HG03558 (cell line): Measurements from ENCODE around the gene FAM50B.

Experiments
- ATAC-seq: cut with Tn5 transposase; IDR thresholded peaks from one replicate; pipeline ENCODE4 v1.9.1; 2021; ENCODE audit warnings: moderate number of reproducible peaks; ENCODE audit not compliant: unreplicated experiment; ENCODE audit errors: extremely low read depth

The FAM50B gene

DNA sequence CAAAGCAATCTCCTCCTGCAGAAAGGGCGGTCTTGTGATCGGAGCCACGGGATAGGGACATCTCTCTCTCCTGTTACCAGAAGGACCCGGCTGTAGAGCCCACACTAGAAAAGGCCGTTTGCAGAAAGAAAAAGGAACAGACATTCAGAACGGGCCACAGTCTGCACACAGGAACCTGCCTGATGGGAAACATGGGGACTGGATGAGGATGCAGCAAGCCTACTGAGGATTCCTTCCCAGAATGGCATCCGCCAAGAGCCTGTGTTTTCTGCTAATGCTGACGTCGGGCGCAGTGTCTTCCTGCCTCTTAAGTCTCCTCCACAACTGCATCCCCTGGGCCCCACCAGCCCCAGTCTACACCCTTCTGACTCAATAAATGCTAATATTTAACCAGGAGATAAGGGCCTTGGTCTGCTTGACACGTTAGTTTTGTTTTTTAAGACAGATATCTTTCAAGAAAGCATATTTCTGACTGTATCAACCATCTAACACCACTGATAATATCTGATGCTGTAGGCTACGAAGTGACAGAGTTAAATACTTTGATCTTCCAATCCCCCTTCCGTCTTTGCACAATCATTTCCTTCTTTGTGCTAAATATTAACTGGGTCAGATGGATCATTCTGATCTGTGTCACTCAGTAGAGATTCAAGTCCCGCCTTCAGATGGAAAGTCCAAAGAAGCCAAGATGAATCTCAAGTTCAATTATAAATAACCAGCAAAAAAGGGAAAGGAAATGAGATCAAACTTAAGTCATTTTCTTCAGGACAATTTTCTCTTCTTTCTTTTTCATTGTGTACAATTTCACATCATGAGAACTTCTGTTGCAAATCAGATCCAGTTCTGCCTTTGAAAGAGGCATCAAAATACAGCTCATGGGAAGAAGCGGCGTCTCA, 20.7 kb downstream of the FAM50B start:
- no peak for ATAC-seq

DNA sequence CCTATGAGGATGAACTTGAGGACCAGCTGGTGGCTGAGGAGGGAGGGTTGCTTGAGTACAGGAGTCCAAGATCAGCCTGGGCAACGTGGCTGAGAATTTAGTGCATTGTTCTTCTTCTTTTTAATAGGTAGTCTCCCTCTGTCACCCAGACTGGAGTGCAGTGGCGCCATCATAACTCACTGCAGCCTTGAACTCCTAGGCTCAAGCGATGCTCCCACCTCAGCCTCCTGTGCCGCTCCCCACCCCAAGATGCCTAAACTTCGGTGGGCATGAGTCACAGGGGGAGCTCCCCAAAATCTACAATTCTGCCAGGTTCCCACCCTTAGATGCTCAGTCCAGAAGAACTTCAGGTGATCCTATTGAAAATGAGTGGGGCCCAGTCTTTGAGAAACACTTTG, 21.4 kb downstream of the FAM50B start:
- no peak for ATAC-seq

DNA sequence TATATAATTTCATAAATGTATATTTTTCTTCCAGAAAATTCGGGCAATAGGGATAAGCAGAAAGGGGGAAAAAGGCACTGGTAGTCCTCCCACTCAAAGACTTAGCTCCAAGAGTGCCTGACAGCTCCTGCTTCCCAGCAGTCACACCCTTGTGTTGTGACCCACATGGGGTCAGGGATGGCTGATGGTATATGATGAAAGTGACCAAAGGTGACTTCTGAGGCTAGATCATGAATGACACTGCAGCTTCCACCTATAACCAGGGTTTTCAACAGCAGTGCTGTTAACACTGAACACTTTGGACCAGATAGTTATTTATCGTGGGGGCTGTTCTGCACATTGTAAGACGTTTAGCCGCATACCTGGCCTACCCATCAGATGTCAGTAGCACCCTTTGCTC, 22.3 kb downstream of the FAM50B start:
- ATAC-seq = no peak

DNA sequence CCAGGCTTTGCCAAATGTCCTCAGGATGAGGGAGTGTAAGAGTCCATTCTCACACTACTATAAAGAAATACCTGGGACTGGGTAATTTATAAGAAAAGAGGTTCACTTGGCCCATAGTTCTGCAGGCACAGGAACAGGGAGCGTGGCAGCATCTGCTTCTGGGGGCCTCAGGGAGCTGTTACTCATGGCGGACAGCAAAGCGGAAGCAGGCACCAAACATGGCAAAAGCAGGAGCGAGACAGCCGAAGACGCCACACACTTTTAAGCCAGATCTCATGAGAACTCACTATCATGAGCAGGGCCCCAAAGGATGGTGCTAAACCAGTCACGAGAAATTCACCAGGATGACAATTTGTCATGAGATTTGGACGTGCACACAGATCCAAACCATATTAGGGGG, 22.8 kb downstream of the FAM50B start:
- ATAC-seq = no peak

DNA sequence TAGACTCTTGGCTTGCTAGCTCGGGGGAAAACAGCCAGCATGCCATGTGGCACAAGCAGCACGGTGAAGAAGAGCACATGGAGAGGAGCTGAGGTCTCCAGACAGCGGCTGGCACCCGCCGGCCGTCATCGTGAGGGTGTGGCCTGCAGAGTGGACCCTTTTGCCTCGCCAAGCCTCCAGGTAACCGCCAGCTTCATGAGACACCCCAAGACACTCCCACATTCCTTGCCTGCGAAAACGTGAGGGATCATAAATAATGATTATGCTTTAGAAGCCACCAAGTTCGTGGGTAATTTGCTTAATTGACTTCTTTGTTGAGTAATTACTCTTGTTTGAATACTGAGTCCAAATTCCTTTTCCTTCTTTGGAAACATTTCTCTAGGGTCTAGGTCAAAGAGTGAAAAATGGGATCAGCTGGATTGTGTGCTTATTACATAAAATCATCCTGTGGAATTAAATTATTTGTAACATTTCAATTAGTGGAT, 23.2 kb downstream of the FAM50B start:
- ATAC-seq = no peak

DNA sequence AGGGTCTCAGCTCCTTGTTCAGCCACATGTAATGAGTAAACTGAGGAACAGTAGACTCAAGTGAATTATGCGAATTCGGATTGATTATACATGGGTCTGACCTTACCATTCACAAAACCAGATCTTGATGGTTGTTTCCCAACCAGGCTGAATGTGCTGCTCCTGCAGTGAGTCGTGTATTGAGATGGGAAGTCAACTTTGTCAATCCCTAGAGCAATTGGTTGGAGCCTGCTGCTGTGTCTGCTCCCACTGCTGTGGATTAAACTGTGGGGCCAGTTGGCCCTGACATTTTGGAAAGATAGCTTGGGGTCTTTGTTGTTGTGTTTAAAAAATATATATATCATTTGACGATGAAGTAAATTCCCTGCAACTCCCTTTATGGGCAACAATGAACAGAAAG, 23.9 kb downstream of the FAM50B start:
- no peak for ATAC-seq

DNA sequence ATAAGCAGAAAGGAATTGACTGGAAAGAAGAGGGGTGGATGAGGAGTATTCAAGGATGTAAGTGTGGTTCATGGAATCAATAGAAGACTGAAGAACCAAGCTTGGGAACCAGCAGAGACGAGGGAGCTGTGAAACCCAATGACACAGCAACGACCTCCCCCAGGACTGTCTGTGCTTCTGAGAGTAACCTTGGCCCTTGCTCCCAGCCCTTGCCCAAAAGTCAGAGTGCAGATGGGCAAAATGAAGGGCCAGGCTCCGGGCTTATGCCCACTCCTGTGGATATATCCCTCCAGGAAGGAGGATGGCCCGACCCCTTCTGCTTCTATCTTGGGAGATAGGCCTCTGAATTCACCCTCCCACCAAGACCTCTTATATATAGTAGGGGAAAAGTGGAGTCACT, 24.9 kb downstream of the FAM50B start:
- ATAC-seq = no peak

DNA sequence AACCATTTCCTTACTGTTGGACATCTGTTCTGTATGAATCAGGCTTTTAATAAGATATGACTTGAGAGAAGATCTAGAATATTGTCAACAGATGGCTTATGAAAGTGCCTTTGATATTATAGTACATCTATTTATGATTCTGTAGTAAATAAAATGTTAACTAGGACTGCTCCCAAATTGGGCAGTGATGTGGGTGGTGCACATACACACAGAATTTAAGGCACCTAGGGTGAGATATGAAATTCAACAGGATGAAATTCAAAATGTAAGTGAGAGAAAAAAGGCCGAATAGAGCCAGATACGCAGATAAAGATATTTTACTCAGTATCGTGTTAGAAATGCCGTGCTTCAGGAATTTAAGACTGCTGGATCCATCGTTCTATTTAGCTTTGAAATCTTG, 26.3 kb downstream of the FAM50B start:
- ATAC-seq = no peak

DNA sequence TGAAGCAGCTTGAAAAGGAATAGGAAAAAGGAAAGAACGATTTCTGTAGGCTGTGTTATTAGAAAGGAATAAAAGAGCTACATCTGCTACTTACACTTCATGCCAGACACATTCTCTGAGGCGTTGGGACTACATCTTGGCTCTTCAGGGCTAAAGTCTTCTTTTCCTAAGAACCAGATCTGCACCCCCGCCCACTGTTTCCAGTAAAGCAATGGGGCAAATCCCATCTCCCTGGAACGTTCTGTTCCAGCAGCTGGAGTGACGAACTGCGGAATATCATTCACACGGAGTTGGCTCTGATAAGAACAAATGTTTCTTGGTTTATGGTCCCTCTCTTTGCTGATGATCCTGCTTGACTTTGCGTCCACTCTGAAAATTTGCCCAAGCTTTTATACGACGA, 26.9 kb downstream of the FAM50B start:
- ATAC-seq = no peak

DNA sequence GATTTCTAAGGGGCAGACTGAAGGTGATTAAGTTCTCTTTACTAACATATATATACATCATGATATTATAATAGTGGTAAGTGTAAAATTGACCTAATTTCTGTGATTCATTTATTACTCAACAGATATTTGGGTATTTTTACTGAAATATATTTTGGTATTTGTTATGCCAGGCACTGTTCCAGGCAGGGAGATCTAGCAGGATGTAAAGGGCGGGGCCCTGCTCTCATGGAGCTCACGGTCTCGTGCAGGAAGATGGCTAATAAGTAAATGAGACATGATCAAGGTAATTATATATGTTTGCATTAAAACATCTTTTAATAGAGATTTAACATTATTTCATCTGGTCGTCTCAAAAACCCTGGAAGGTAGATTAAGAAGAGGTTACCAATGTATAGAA, 27.7 kb downstream of the FAM50B start:
- no peak for ATAC-seq

DNA sequence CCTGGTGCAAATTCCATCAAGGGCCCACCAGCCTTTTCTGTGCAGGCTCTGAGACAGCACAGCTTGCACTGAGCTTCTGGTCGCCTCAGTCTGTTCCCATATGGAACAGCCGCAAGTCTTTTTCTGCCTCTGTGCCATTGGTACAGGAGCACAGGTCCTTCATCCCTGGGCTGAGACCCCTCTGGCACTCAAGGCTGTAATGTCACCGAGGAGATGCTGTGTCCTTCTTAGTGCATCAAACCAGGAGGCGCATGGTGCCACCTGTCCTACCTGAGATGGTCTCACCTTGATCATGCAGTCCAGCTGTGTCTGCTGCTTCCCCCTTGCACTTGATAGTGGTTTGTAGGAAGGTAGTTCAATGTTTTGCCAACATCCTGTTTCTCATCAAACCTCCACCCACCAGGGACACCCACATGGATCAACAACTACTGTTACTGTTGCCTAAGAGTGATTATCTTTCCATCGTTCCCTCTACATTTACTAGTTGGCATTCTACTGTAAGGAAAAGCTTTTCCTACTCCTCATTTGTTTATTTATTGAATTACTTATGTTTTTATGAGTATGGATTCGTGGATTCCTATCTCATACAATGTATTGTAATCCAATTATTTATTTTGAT, 29.0 kb downstream of the FAM50B start:
- ATAC-seq = no peak

DNA sequence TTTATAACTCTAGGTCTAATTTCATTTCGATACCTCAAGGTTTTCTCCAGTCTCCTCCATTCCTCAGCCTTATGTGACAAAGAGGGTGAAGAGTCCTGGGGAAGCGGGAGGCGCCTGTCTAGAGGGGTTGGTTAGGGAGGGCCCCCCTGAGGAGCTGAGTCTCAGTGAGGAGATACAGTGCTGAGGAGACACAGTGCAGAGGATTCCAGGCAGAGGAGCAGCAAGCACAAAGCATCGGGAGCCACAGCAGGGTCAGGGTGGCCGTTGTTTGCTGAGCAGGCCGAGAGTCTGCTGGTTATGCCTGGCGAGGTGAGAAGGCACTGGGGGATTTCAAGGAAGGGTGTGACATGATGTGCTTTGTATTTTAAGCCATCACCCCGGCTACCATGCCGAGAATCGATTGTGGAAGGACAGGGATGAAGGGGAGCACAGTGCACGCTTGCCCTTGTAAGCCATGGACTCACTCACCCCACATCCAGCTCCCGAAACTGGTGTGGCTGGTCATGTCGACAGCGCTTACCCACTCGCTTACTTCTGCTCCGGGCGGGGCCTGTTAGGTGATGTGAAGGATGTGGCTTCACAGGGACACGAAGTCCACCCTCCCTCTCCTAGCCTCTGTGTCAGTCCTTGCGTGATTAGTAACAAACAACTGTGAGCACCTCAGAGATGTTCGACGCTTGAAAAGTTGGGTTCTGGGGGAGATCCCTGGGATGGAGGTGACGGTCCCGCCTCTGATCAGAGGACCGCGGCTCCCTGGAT, 30.2 kb downstream of the FAM50B start:
- ATAC-seq = no peak

DNA sequence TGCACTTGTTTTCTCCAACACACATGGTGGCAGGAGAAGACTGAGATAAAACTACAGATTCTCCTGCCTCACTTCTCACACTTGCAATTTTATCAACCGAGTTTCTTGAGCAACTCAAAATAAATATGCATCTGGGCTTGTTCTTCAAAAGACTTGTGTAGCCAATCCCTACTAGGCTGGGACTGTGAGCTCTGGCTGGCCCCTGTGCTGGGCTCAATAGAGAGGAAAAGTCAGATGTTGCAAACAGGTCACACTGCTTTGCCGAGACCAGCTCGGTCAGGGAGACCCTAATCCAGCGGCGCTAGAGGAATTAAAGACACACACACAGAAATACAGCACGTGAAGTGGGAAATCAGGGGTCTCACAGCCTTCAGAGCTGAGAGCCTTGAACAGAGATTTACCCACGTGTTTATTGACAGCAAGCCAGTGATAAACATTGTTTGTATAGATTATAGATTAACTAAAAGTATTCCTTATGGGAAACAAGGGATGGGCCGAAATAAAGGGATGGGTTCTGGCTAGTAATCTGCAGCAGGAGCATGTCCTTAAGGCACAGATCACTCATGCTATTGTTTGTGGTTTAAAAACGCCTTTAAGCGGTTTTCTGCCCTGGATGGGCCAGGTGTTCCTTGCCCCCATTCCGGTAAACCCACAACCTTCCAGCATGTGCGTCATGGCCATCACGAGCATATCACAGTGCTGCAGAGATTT, 32.7 kb downstream of the FAM50B start:
- ATAC-seq = no peak

DNA sequence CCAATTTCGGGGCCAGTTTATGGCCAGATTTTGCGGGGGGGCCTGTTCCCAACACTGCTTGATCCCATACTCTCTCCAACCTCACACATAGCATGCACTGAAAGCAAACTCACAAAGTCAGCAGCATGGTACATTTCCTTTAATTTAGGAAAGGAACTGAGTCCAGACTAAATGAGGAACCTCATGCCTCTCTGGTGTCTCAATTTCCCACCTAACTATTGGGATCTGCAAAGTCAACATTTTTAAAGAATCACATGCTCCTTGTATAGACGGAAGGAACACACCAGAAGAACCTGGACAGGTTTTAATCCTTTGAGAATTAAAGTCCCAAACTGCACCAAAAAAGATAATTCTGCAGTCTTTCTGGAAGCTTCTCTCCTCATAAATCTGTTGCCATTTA, 33.3 kb downstream of the FAM50B start:
- no peak for ATAC-seq

DNA sequence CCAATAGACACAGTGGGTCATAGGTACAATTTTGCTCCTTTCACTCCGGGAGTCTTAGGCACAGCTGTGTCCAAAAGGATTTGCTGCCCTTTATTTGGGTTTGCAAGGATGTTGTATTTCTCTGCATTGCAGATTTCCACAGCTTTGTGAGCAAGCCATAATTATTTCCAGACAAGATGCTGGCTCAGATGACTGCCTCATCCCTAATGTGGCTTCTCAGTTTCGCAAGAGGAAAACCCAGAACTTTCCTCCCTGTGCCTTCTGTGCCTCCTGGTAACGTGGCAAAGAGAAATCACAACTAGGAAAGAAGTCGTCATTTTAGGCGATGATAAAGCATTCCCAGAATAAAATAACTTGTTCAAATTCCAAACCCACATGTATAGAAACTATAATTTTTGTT, 33.7 kb downstream of the FAM50B start:
- ATAC-seq = no peak

DNA sequence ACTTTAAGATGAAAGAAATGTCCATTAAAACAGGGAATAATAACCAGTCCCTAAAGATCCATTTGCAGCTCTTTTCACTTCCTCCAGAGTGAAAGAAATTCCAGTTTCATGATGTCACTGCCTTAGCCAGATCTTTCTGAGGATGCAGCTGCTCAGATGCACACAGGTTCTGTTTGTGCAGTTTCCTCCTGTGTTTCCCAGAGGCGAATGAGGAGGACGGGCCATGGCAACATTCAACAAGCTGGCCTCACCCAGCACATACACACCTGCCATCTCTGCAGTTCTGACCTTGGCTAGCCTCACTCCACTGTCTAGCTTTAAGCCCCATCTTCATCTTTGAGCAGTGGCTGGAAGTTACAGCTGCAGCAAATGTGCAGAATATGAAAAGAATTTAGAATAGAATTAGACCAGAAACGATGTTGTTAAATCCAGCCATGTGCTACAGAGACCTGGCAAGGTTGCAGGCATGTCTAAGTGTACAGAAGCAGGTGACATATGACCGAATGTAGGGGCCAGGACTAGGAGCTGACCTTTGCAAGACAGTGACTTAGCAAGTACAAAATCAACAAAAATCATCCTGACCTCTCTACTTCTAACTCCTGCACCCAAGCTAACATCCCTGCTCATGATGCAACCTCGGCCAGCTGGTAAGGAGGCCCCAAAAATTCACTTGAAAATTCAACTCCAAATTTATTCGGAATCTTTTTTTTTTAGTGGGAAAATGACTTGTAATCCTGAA, 35.0 kb downstream of the FAM50B start:
- ATAC-seq = no peak

DNA sequence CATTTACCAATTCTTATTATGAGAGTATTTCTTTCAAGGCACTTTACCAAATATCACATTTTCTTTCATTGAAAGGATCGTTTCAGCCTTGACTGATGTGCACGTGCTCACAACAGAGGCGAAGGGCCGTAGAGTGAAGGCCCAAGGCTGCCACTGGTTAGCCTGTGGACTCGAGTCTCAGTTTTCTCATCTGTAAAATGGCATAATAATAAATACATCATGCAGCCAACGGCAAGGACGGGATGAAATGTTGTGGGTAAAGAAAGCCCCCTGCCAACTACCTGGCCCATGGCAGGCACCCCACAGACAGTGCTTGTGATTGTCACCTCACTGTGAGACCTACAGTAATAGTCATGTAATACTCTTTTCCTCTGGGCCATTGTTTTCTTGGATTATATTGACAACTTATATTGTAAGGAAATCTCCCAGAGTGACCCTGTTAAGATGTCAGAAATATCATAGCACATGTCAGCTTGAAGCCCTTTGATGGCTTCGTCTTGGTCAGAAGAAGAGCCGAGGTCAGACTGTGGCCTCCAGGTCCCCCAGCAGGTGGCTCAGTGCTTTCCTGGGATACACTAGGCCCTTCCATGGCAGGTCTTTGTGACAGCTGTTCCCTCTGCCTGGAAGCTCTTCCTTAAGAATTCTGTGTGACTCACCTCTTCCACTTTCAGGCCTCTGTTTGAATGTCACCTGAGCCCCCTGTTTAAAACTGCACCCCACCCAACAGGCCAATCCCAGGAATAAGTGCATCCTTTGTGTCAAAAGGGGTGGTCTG, 36.3 kb downstream of the FAM50B start:
- no peak for ATAC-seq

DNA sequence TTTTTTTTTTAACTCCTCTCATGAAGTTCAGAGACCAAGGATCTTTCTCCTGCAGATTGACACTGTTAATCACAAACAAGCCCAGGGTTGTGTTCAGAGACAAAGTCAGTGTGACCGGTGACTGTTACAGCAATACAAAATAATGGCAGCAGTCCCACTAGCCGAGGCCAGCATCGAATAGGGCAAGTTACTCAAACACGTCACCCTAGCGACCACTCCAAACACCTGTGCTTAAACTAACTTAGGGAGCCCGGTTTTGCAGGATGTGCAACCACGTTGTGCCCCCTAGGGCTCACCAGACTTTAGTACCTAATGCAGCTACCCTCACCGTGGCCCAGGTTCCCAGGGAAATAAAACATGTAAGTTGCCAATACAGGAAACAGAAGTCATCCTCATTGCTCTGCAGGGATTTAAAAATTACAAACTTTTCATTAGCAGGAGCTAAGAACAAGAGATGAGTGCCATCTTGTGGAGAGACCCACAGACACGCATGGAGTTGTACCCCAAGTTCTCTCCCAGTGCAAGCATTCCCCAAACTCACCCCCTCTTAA, 38.1 kb downstream of the FAM50B start:
- ATAC-seq = no peak
